ENCODE data around the gene SGCE.

Gene SGCE

DNA sequence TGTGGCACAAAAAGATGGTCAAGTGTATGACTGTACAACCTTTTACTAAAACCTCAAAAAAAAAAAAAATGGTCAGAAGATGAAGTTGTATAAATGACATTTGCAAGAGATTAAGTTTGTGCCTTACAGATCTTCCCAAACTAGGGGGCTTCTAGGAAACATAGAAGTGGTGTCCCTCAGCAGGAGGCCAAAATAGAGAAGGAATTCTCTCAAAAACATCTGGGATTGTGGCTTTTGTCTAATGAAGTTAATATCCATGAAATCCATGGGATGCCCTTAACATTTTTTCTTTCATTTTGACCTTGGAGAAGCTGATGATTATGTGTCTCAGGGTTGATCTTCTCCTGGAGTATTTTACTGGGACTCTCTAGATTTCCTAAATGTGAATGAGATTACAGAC lies 84.1 kb downstream of the SGCE start:
- no peak for DNase-seq (ENCODE audit: low spot score)
- in situ Hi-C loops (cut with MboI; ENCODE audit: low pct_unique_long_range_greater_than_20kb, low sequenced_read_pairs, unreplicated experiment) = no loop called here
- TF ChIP-seq, protein P1, sequence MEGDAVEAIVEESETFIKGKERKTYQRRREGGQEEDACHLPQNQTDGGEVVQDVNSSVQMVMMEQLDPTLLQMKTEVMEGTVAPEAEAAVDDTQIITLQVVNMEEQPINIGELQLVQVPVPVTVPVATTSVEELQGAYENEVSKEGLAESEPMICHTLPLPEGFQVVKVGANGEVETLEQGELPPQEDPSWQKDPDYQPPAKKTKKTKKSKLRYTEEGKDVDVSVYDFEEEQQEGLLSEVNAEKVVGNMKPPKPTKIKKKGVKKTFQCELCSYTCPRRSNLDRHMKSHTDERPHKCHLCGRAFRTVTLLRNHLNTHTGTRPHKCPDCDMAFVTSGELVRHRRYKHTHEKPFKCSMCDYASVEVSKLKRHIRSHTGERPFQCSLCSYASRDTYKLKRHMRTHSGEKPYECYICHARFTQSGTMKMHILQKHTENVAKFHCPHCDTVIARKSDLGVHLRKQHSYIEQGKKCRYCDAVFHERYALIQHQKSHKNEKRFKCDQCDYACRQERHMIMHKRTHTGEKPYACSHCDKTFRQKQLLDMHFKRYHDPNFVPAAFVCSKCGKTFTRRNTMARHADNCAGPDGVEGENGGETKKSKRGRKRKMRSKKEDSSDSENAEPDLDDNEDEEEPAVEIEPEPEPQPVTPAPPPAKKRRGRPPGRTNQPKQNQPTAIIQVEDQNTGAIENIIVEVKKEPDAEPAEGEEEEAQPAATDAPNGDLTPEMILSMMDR (IDR thresholded peaks at IDR 0.05; ENCODE audit: extremely low read depth, insufficient read depth, missing control alignments) = no peak

DNA sequence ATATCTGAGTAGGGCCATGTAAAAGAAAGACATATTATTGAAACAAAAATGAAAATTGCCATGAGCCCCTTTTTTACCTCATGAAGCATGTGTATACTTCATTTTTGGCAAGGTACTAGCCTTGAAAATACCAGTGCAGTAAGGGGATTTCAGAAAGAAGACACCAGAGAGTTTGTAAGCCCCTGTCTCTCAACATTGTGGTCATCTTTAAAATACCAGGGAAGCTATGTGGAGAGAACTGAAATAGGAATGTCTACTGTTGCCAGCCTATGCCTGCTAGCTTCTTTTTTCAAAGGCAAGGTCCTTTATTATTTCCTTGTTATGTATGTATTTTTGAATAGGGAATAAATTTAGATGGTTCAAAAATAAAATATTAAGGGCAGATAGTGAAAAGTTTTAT lies 88.5 kb downstream of the SGCE start:
- in situ Hi-C loops (cut with MboI; ENCODE audit: low pct_unique_long_range_greater_than_20kb, low sequenced_read_pairs, unreplicated experiment) = no loop called here
- DNase-seq (ENCODE audit: low spot score) = no peak
- TF ChIP-seq, protein P1 (IDR thresholded peaks at IDR 0.05; ENCODE audit: extremely low read depth, insufficient read depth, missing control alignments) = no peak

DNA sequence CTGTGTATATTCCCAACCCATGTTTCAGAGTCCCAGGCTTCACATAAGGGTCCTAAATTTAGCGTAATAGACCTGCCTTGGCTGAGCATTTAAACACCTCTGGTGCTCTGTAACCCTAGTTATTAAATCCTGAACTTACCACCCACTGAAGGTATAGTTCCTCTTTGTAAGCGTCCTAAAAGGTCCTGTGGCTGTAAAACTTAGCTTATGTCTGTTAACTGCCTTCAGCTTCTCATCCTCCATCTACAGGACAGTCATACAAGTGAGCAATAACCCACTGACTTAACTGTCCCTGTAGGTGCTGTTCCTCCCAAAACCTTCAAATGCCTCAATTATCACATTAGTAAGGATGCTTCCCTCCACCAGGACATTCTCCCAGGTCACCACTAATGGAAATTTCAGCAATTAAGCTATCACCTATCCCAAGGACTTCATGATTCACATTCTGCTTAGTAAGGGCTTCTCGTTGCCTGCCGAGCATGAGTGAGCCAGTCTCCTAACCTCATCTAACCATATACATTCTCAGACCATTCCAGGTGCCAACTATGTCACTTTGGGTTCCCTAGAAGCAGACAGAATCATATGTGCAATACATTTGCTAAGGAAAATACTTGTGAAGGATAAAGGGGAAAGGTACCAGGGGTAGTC lies 90.6 kb downstream of the SGCE start:
- TF ChIP-seq, protein P1 (IDR thresholded peaks at IDR 0.05; ENCODE audit: extremely low read depth, insufficient read depth, missing control alignments) = no peak
- in situ Hi-C loops (cut with MboI; ENCODE audit: low pct_unique_long_range_greater_than_20kb, low sequenced_read_pairs, unreplicated experiment) = no loop called here

DNA sequence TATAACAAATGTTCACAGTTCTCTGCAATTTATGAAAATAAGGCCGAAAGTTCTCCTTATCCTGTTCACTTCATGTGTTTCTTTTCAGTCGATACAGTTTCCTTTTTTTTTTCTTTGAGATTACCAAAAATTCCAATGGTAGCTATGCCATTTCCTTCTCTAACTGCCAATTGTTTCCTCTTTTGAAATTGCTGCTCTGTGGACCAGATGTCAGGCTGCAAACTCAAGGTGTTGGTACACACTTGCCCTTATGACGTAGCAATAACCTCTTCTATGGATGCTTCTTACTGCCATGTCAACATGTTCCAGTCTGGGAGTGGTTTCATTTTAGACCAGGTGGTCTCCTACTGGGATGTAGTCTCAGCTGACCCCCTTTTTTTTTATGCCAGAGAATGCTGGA lies 93.4 kb downstream of the SGCE start:
- TF ChIP-seq, protein P1 (IDR thresholded peaks at IDR 0.05; ENCODE audit: extremely low read depth, insufficient read depth, missing control alignments) = no peak
- DNase-seq (ENCODE audit: low spot score) = no peak
- in situ Hi-C loops (cut with MboI; ENCODE audit: low pct_unique_long_range_greater_than_20kb, low sequenced_read_pairs, unreplicated experiment) = no loop called here

More for the DNA sequence above, 90.6 kb downstream of the SGCE start:
- no peak for DNase-seq (ENCODE audit: low spot score)

DNA sequence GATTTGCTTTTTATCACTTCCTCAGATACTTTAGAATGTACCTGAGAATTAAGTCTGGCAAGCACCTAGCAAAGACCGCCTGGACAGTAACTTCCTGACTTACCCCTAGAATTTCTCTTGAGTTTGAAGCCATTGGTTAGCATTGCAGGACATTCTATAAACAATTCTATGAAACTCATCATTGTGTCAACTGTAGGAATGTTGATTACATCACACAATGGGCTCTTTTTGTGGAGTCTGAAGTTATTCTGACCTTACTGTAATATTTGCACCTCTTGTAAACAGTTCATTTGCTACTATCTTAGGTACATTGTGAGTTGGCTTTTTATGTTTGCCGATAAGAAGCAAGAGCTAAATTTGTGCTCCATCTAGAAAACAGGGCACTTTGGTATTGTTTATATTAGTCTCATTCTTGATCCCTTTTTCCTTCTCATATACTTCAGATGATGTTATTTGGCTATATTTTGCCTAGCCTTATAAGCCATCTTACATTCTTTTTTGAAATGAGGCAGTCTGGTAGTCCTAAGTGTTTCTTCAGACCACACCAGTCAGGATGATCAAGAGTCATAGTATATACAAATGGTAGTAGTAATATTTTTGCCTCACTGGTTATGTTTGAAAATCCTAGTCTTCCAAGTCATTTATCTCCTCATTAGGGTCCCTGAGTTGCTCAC lies 94.0 kb downstream of the SGCE start:
- DNase-seq (ENCODE audit: low spot score) = no peak
- in situ Hi-C loops (cut with MboI; ENCODE audit: low pct_unique_long_range_greater_than_20kb, low sequenced_read_pairs, unreplicated experiment) = no loop called here
- TF ChIP-seq, protein P1 (IDR thresholded peaks at IDR 0.05; ENCODE audit: extremely low read depth, insufficient read depth, missing control alignments) = no peak

DNA sequence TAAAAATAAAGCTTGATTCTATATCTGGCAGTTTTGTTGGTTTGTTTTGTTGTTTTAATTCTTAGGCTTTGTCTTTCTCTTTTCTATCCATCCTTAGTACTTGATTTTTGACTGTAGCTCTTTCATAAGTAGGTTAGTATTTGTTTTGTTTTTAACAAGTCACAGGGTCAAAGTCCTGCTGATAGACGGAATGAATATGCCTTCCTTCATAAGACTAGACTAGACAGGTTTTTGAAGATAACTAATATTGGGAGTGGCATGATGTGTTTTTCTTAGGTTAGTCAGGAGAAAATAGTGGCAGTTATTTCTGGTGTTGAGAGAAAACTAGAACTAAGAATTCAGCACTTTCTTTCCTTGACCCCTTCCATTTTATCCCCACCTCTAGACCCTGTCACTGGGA lies 96.0 kb downstream of the SGCE start:
- TF ChIP-seq, protein P1 (IDR thresholded peaks at IDR 0.05; ENCODE audit: extremely low read depth, insufficient read depth, missing control alignments) = no peak
- in situ Hi-C loops (cut with MboI; ENCODE audit: low pct_unique_long_range_greater_than_20kb, low sequenced_read_pairs, unreplicated experiment) = no loop called here
- no peak for DNase-seq (ENCODE audit: low spot score)
